Measurements from ENCODE around the gene NSRP1.
"Not testable (repeated sequence)": the region's sequence is repeated elsewhere in the genome, so short reads cannot be mapped to it uniquely, and the experiment has no call there.

NSRP1 gene

GRCh38 chr17:30124273-30124796 lies 7.7 kb downstream of the NSRP1 start:
- DNase-seq = no peak

DNA sequence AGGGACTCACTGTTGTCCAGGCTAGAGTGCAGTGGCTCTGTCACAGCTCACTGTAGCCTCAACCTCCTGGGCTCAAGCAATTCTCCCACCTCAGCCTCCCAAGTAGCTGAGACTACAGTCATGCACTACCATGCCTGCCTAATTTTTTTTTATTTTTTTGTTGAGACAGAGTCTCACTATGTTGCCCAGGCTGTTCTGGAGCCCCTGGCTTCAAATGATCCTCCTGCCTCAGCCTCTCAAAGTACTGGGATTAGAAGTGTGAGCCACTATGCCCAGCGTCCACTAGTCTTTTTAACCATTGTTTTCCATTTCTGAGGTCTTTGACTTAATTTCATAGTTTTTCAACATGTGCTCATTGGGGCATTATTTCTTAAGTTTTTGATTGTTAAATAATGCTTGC lies 13.5 kb downstream of the NSRP1 start:
- no peak for DNase-seq

GRCh38 chr17:30132615-30133014 lies 16.0 kb downstream of the NSRP1 start:
- no peak for DNase-seq

- DNase-seq = no peak
These were observed 16.6 kb downstream of the NSRP1 start for GRCh38 chr17:30133197-30133596.

- no peak for DNase-seq
These were observed 17.9 kb downstream of the NSRP1 start for GRCh38 chr17:30134551-30134950.

DNA sequence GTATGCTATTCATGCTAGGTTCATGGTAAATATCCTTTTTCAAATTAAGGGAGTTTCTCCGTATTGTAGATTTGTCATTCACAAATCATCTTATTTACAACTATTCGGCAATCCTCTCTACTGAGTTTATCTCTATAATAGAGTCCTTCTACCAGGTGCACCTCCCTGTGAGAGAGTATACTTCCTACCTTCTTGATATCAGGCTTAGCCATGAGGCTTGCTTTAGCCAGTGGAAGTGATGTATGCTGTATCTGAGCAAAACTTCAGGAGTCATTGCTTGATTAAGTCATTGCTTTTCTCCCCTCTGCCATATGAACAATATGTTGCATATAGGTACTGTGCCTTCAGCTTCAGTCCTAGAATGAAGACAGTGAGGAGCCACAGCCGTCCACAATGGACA lies 20.5 kb downstream of the NSRP1 start:
- no peak for DNase-seq

DNA sequence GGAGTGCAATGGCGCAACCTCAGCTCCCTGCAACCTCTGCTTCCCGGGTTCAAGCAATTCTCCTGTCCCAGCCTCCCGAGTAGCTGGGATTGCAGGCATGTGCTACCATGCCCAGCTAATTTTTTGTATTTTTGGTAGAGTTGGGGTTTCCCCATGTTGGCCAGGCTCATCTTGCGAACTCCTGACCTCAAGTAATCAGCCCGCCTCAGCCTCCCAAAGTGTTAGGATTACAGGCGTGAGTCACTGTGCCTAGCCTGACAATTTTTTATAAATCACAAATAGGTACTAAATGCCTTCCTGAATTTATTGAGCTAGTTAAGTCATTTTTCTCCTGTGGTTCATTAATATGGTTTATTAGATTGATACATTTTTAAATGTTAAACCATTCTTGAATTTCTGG lies 31.2 kb downstream of the NSRP1 start:
- not testable (repeated sequence) for DNase-seq

GRCh38 chr17:30148376-30148775 lies 31.8 kb downstream of the NSRP1 start:
- DNase-seq = no peak

- DNase-seq = no peak
These were observed 34.9 kb downstream of the NSRP1 start for GRCh38 chr17:30151471-30151870.

DNA sequence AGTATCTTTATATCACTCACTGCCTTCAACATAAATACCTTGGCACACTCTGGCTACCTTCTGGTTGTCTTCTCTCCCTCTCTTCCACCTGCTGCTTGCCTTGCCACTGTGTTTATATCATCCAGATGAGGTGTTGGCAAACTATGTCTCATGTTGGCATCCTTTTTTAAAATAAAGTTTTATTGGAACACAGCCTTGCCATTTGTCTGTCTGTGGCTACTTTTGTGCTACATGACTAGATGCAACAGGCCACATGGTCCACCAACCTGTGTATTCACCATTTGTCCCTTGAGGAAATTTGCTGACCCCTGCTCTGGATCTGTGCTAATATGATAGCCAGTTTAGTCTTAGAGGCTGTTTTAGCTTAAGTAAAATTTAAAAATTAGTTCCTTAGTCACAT lies 36.8 kb downstream of the NSRP1 start:
- no peak for DNase-seq

DNA sequence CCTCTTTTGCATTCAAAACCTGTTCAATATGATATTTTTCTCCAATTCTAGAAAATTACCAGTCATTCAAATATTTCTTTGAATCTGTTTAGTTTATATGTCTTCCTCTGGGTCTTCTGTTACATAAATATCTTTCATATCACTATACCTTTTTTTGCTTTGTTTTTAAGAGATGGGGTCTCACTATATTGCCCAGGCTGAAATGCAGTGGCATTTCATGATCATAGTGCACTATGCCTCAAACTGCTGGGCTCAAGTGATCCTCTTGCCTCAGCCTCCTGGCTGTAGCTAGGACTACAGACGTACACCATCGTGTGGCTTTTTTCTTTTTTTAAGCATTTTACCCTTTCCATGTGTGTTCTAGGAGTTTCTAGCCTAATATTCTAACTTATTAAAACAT lies 38.8 kb downstream of the NSRP1 start:
- no peak for DNase-seq

DNA sequence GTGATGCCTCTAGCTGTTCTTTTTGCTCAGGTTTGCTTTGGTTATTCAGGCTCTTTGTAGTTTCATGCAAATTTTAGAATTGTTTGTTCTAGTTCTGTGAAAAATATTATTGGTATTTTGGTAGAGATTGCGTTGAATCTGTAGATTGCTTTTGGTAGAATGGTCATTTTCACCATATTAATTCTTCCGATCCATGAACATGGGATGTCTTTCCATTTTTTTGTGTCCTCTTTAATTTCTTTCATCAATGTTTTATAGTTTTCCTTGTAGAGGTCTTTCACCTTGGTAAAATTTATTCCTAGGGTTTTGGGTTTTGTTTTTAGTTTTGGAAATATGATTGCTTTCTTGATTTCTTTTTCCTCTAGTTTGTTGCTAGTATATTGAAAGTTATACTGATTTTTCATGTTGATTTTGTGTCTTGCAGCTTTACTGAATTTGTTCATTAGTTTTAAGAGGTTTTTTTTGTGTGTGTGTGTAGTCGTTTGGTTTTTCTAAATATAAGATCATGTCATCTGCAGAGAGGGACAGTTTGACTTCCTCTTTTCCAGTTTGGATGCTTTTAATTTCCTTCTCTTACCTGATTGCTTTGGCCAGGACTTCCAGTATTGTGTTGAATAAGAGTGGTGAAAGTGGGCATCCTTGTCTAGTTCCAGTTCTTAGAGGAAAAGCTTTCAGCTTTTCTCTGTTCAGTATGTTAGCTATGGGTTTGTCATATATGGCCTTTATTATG lies 42.4 kb downstream of the NSRP1 start:
- no peak for DNase-seq

- DNase-seq = no peak
These were observed 44.0 kb downstream of the NSRP1 start for GRCh38 chr17:30160419-30161172.

DNA sequence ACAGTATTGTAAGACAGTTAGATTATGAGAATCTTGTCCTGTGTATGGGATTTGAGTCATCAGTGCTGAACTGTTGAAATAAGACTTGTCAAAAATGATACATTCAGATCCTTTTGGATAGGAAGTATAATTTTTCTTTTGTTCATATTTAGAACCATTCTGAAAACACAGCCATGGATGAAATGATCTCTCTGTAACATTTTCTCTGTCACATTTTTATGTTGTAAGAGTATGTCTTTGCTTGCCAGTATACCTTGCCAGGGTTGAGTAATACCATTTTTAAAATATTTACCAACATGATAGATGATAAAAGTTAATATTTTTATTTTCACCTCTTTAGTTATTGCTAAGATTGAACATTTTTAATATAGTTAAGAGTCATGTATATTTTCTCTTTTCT lies 45.0 kb downstream of the NSRP1 start:
- no peak for DNase-seq

DNA sequence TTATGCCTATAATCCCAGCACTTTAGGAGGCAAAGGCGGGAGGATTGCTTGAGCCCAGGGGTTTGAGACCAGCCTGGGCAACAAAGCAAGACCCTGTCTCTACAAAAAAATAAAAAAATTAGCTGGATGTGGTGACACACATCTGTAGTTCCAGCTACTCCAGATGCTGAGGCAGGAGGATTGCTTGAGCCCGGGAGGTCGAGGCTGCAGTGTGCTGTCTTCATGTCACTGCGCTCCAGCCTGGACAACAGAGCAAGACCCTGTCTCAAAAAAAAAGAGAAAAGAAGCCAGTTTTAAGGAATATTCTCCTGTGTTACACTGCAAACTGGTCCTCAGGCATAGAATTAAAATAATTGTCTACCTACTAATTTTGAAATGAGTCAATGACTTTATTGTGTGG lies 47.9 kb downstream of the NSRP1 start:
- no peak for DNase-seq

DNA sequence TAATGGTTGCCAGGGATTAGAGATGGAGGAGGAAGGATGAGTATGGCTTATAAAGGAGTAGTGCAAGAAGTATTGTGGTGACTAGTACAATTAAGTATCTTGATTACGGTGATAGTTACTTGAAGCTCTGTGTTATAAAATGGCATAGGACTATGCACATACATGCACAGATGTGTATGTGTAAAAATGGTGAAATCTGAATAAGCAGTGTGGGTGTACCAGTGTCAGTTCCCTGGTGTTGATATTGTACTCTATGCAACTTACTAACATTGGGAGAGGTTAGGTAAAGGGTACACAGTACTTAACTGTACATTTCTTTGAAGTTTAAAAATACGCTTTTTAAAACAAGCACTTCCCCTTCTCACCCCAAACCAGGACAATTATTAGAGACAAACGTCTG lies 48.5 kb downstream of the NSRP1 start:
- no peak for DNase-seq

DNA sequence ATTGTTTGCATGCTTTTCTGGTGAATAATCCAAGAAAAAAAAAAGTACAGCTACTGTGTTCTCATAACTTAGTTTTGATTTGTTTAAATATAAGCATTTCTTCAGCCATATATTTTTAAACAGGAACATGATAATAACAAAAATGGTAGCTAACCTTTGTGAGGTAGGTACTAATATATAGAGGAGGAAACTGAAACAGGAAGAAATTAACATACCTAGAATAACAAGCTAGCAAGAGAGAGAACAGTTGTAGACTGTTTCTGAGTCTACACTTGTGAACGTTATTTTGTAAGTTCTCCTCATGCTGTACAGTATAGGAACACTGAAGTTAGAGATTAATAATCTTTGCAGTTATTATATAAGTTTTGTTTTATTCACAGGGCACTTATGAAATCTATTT lies 49.3 kb downstream of the NSRP1 start:
- DNase-seq = no peak

- no peak for DNase-seq
These were observed 53.9 kb downstream of the NSRP1 start for GRCh38 chr17:30170415-30170987.

DNA sequence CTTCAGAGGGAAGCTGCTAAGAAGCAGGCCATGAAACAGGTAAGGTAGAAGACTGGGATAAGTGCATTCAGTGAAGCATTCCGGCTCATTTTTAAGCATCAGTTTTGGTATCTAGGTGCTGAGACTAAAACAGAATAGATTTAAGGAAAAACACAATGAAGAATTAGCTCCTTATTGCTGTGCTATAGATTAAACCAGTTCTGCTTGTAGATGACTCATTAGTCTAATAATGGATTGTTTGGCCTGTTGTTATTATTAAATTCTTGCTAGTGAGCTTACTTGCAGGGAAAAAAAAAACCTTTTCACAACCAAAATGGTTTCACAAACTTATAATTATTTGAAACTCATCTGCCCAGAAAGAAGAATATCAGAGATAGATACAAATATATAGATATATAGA lies 55.9 kb downstream of the NSRP1 start:
- no peak for DNase-seq

DNA sequence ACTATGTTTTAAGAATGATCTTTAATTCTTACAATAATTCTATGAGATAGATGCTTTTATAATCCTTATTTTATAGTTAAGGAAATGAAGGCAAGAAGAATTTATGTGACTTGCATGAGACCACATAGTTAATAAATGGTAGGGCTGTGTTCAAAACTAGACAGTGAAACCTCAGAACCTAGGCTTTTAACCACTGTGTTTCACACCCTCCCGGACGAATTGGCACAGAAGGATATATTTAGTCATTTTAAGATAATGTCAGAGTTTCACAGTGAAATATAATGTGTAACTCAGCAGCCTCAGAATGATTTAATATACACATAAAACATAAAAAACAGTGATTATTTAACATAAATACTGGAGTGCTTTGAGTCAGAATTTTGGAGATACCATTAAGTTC lies 57.0 kb downstream of the NSRP1 start:
- no peak for DNase-seq

- DNase-seq = no peak
These were observed 57.9 kb downstream of the NSRP1 start for GRCh38 chr17:30174556-30174955.

- DNase-seq = no peak
These were observed 60.2 kb downstream of the NSRP1 start for GRCh38 chr17:30176855-30177254.

GRCh38 chr17:30186761-30187160 lies 70.1 kb downstream of the NSRP1 start:
- no peak for DNase-seq

- no peak for DNase-seq
These were observed 71.0 kb downstream of the NSRP1 start for GRCh38 chr17:30187573-30187972.
